Measurements from ENCODE around the gene WSCD1. TPM values are rescaled to one million over a fixed set of nuclear protein-coding genes. Genes with fewer than 3 reads are reported as not detected.

The WSCD1 gene
- total RNA-seq, 1 donor from 2014 or later, result 0.24 TPM

- no peak for ATAC-seq
Measured at GRCh38 chr17:6108987-6109386, 38.8 kb downstream of the WSCD1 start.

GRCh38 chr17:6109536-6109935 lies 39.4 kb downstream of the WSCD1 start:
- ATAC-seq, result no peak

DNA sequence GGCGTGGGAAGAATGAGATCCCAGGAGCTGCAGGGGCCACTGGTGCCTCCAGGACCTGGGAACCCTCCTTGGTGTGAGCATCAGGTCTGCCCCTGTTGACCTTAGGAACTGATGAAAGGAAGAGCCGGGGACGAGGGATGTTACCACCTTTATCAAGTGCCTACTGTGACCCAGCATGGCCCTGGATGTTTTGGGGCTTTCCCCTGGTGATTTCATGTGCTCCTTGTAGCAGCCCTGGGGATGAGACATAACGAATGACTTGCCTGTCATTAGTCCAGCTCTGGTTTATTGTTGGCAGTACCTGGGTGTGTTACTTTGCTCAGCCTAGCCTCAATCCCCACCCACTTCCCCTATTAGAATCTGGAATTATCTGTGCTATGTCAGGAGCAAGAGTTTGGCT lies 39.9 kb downstream of the WSCD1 start:
- ATAC-seq, result no peak

GRCh38 chr17:6110592-6110991 lies 40.4 kb downstream of the WSCD1 start:
- no peak for ATAC-seq

DNA sequence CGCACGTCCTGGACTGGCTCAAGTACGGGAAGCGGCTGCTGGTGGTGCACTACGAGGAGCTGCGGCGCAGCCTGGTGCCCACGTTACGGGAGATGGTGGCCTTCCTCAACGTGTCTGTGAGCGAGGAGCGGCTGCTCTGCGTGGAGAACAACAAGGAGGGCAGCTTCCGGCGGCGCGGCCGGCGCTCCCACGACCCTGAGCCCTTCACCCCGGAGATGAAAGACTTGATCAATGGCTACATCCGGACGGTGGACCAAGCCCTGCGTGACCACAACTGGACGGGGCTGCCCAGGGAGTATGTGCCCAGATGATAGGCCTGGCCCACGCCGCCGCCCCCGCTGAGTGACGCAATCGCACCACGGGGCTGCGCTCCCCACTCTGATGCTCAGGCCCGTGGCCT lies 50.2 kb downstream of the WSCD1 start:
- no peak for ATAC-seq

DNA sequence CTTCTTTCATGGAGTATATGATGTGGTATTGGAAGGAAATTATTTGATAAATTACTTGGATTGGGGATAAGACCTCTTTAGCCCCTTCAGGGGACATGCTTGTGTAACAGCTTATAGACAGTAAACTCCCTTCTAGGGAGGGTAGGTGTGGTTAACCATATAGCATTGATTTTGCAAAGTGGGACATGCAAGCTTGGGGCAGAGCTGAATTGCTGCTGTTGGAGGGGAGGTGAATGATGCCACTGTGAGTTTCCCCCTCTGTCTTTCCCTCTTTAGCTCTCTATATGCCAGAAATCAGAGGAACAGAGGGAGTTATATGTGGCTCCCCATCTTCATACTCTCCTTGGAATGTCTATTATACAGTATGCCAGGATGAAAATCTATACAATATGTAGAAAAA lies 54.7 kb downstream of the WSCD1 start:
- ATAC-seq, result no peak

DNA sequence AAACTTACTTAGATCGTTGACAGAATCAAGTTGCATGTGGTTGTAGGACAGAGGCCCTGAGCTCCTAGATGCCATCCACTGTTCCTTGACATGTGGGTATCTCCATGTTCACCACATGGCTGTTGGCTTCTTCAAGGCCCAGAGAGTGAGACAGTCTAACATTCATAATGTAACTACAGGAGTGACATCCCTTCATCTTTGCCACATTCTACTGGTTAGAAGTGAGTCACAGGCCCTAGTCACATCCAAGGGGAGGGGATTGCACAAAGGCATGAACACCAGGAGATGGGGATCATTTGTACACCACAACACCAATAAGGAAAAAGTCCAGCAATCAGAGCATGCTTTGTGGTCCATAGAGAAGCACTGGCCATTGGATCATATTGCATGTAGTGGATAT lies 56.6 kb downstream of the WSCD1 start:
- ATAC-seq, result no peak

GRCh38 chr17:6134721-6135120 lies 64.5 kb downstream of the WSCD1 start:
- no peak for ATAC-seq

DNA sequence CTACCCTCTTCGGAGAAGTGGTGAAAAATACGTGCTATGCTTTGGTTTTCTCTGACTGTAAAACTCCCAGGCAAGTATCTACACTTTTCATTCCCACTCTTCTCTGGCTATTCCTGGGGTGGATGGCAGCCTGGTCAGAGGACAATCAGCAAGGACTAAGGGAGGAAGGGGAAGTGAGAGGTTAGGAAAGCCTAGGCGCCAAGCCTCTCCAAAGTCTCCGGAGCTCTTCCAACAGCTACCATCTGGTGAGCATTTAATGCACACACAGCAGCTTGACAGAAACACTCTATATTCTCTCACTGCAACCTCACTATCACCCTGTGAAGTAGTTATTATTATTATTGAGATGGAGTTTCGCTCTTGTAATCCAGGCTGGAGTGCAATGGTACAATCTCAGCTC lies 65.1 kb downstream of the WSCD1 start:
- ATAC-seq, result no peak

- ATAC-seq, result no peak
Measured at GRCh38 chr17:6135996-6136395, 65.8 kb downstream of the WSCD1 start.

- no peak for ATAC-seq
Measured at GRCh38 chr17:6137716-6138502, 67.7 kb downstream of the WSCD1 start.

GRCh38 chr17:6138761-6139446 lies 68.7 kb downstream of the WSCD1 start:
- ATAC-seq, result no peak

DNA sequence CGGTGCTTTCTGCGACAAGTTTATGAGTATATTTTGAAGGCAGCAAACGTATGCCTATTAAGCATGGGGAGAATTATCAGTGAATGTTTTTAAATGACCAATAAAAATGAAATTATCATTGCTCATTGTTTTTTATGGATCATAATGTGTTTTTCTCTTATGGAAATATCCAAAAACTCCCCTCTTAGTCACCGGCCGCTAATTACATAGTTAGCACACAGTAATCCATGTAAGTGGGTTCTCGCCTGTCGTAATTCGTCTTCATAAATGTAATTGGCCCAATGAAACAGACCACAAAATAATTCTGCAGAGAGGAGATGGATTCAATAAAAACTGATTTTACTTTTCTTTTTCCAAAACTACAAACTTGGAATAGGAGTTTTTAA lies 69.3 kb downstream of the WSCD1 start:
- no peak for ATAC-seq

DNA sequence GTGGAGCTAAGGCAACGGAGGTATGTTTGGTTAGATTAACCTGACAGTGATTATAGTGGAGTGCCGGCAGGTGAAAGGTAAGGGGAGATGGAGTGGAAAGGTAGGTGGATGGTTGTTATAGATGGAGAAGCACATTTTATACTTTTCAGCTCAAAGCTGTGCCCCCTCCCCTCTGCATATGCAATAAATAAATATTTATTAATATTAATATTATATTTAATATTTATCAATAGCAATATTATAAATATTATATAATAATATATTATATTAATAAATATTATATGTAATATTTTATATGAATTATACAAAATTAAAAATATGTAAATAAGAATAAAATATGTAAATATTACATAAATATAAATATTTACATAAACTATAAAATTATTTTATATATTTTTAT lies 70.0 kb downstream of the WSCD1 start:
- ATAC-seq, result no peak

GRCh38 chr17:6140728-6141330 lies 70.7 kb downstream of the WSCD1 start:
- no peak for ATAC-seq

GRCh38 chr17:6142701-6143100 lies 72.5 kb downstream of the WSCD1 start:
- ATAC-seq, result no peak

GRCh38 chr17:6145946-6146345 lies 75.8 kb downstream of the WSCD1 start:
- ATAC-seq, result no peak

GRCh38 chr17:6147042-6147441 lies 76.9 kb downstream of the WSCD1 start:
- ATAC-seq, result no peak

DNA sequence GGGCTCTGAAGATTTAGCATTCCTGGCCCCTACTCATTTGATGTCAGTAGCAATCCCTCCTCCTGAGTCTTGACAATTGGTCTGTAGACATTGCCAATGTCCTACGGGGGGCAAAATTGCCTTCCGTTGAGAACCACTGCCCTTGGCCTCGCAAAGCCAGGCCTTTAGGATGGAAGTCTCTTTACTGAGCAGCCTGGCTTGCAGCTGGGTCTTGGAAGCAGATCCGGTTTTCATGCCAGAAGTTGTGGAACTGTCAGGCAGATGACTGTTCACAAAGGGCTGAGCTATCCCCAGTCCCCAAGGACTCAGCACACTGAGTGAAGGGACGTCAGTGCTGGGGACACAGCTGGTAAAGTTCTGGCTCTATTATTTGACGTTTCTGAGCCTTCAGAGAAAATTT lies 83.2 kb downstream of the WSCD1 start:
- no peak for ATAC-seq

GRCh38 chr17:6157716-6158115 lies 87.5 kb downstream of the WSCD1 start:
- ATAC-seq, result no peak

- ATAC-seq, result no peak
Measured at GRCh38 chr17:6159541-6160231, 89.5 kb downstream of the WSCD1 start.

DNA sequence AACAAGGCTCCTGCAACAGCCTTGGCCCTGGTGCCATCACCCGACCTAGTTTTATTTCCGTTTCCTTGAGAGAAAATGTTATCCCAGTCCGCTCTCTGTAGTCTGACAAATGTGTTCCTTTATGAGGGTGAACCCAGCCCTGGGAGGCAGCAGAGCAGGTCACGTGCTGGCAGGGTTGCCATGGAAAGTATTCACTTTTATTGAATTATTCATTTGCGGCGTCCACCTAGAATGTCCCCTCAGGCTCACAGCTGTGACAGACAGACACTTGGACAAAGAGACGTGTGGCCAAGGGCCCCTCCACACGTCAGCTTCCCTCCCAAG lies 90.0 kb downstream of the WSCD1 start:
- no peak for ATAC-seq

Measured in esophagus mucosa (tissue), 1 donor.